ENCODE results near the gene C2orf81.

The C2orf81 gene

GRCh38 chr2:74379851-74380789 lies 41.3 kb downstream of the C2orf81 start, which contains the start of gene DCTN1:
Gene DCTN1 (minus strand): TSS chr2:74380311. CDS start chr2:74380037, 274 bp downstream.
- H3K27ac Mint-ChIP-seq: peak within 1 kb of the TSS in 2 of 3 experiments; percentile 21 to 43
- H3K36me3 Mint-ChIP-seq (ENCODE audit: low read depth): peaks cover 27% of the 10 kb centered on the region
- no peaks in the 10 kb centered on the region for H3K9me3 Mint-ChIP-seq
- TF ChIP-seq CTCF (IDR thresholded peaks at IDR 0.05; ENCODE audit: unreplicated experiment in 3 of 3): no peak
- peaks cover 25% of the 10 kb centered on the region for H3K4me1 Mint-ChIP-seq
- H3K4me3 Mint-ChIP-seq: peak within 1 kb of the TSS; percentile 42 to 73 (median 57)
- peaks cover 3% of the 10 kb centered on the region for H3K27me3 Mint-ChIP-seq (ENCODE audit: low read depth)

- Mint-ChIP-seq H3K27ac (no peak overlapping the region), H3K4me1 (peaks cover 42% of the 10 kb centered on the region), H3K9me3 (no peaks in the 10 kb centered on the region), H3K27me3 (ENCODE audit: low read depth) (peaks cover 3% of the 10 kb centered on the region), H3K4me3 (no peak overlapping the region), H3K36me3 (ENCODE audit: low read depth) (peaks cover 23% of the 10 kb centered on the region)
- no peak for TF ChIP-seq CTCF (IDR thresholded peaks at IDR 0.05; ENCODE audit: unreplicated experiment in 3 of 3)
Observed at GRCh38 chr2:74378007-74378406, 43.4 kb downstream of the C2orf81 start.

- peak overlapping the region in 1 of 3 experiments; percentile 29 for H3K4me3 Mint-ChIP-seq
- peaks cover 38% of the 10 kb centered on the region for H3K4me1 Mint-ChIP-seq
- no peaks in the 10 kb centered on the region for H3K9me3 Mint-ChIP-seq
- no peak overlapping the region for H3K27ac Mint-ChIP-seq
- TF ChIP-seq CTCF (IDR thresholded peaks at IDR 0.05; ENCODE audit: unreplicated experiment in 3 of 3): no peak
- peaks cover 3% of the 10 kb centered on the region for H3K27me3 Mint-ChIP-seq (ENCODE audit: low read depth)
- peaks cover 35% of the 10 kb centered on the region for H3K36me3 Mint-ChIP-seq (ENCODE audit: low read depth)
Observed at GRCh38 chr2:74375838-74376237, 45.6 kb downstream of the C2orf81 start.

GRCh38 chr2:74374509-74375205 lies 46.8 kb downstream of the C2orf81 start:
- Mint-ChIP-seq H3K4me3 (peak overlapping the region; percentile 80 to 83 (median 81)), H3K36me3 (ENCODE audit: low read depth) (peaks cover 47% of the 10 kb centered on the region), H3K9me3 (no peaks in the 10 kb centered on the region), H3K4me1 (peaks cover 28% of the 10 kb centered on the region), H3K27ac (peak overlapping the region; percentile 51 to 68 (median 65)), H3K27me3 (ENCODE audit: low read depth) (peaks cover 3% of the 10 kb centered on the region)
- TF ChIP-seq CTCF (IDR thresholded peaks at IDR 0.05; ENCODE audit: unreplicated experiment in 3 of 3): no peak

- H3K4me1 Mint-ChIP-seq: peaks cover 28% of the 10 kb centered on the region
- no peaks in the 10 kb centered on the region for H3K9me3 Mint-ChIP-seq
- peak overlapping the region; percentile 80 to 83 (median 81) for H3K4me3 Mint-ChIP-seq
- no peak for TF ChIP-seq CTCF (IDR thresholded peaks at IDR 0.05; ENCODE audit: unreplicated experiment in 3 of 3)
- H3K27ac Mint-ChIP-seq: peak overlapping the region; percentile 51 to 68 (median 65)
- H3K36me3 Mint-ChIP-seq (ENCODE audit: low read depth): peaks cover 54% of the 10 kb centered on the region
- H3K27me3 Mint-ChIP-seq (ENCODE audit: low read depth): peaks cover 3% of the 10 kb centered on the region
Observed at GRCh38 chr2:74373985-74374384, 47.4 kb downstream of the C2orf81 start.

All from nephron (organoid).